OCI-LY1 (cell line): Measurements from ENCODE around the gene CFAP97D2.
A peak's percentile ranks its signal among the peaks of the same experiment; 100 is the strongest.

Experiments
- EZH2 ChIP-seq: fragments of 200-600 bp; sonication (generic), shearing (Covaris generic); IDR thresholded peaks from 2 replicates; pipeline ENCODE4 v1.8.0; 2017; ENCODE audit warnings: borderline replicate concordance, mixed run types, mild to moderate bottlenecking, antibody characterized with exemption, low read length, moderate library complexity, mixed read lengths
- TF ChIP-seq, protein P1 (sequence below): fragments of 200-600 bp; sonication (generic), shearing (Covaris generic); IDR thresholded peaks from 2 replicates; pipeline ENCODE4 v1.5.1; 2017; ENCODE audit warnings: mild to moderate bottlenecking, antibody characterized with exemption, low read length, moderate library complexity, mixed read lengths

GRCh38 chr13:114151565-114152284, 27.3 kb upstream of the CFAP97D2 start:
- TF ChIP-seq, protein P1, sequence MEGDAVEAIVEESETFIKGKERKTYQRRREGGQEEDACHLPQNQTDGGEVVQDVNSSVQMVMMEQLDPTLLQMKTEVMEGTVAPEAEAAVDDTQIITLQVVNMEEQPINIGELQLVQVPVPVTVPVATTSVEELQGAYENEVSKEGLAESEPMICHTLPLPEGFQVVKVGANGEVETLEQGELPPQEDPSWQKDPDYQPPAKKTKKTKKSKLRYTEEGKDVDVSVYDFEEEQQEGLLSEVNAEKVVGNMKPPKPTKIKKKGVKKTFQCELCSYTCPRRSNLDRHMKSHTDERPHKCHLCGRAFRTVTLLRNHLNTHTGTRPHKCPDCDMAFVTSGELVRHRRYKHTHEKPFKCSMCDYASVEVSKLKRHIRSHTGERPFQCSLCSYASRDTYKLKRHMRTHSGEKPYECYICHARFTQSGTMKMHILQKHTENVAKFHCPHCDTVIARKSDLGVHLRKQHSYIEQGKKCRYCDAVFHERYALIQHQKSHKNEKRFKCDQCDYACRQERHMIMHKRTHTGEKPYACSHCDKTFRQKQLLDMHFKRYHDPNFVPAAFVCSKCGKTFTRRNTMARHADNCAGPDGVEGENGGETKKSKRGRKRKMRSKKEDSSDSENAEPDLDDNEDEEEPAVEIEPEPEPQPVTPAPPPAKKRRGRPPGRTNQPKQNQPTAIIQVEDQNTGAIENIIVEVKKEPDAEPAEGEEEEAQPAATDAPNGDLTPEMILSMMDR, result peak; percentile 28
- no peak for TF ChIP-seq EZH2
